ENCODE data around the gene RAB44. TPM values are rescaled to one million over a fixed set of nuclear protein-coding genes. Genes with fewer than 3 reads are reported as not detected.
"Not testable (repeated sequence)": the region's sequence is repeated elsewhere in the genome, so short reads cannot be mapped to it uniquely, and the experiment has no call there.

Gene RAB44
- total RNA-seq, 1 donor: not detected

GRCh38 chr6:36722879-36723278, 25.3 kb downstream of the RAB44 start:
- TF ChIP-seq, protein P1, sequence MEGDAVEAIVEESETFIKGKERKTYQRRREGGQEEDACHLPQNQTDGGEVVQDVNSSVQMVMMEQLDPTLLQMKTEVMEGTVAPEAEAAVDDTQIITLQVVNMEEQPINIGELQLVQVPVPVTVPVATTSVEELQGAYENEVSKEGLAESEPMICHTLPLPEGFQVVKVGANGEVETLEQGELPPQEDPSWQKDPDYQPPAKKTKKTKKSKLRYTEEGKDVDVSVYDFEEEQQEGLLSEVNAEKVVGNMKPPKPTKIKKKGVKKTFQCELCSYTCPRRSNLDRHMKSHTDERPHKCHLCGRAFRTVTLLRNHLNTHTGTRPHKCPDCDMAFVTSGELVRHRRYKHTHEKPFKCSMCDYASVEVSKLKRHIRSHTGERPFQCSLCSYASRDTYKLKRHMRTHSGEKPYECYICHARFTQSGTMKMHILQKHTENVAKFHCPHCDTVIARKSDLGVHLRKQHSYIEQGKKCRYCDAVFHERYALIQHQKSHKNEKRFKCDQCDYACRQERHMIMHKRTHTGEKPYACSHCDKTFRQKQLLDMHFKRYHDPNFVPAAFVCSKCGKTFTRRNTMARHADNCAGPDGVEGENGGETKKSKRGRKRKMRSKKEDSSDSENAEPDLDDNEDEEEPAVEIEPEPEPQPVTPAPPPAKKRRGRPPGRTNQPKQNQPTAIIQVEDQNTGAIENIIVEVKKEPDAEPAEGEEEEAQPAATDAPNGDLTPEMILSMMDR (IDR thresholded peaks at IDR 0.05; ENCODE audit: insufficient read depth, low read length): no peak
- DNase-seq (ENCODE audit: low read depth): no peak
- no peak overlapping the region for H3K4me3 ChIP-seq (ENCODE audit: low read depth, low read length)

DNA sequence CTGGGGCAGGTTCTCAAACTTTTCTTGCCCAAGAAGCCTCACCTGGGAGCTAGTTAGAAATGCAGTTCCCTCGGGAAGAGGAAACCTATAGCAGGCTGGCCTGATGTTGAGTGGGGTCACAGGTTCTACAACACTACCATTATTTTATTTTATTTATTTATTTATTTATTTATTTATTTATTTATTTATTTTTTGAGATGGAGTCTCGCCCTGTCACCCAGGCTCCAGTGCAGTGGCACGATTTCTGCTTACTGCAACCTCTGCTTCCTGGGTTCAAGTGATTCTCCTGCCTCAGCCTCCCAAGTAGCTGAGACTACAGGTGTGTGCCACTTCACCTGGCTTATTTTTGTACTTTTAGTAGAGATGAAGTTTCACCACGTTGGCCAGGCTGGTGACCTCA, 26.4 kb downstream of the RAB44 start:
- H3K4me3 ChIP-seq (ENCODE audit: low read depth, low read length); DNase-seq (ENCODE audit: low read depth): not testable (repeated sequence)

GRCh38 chr6:36724514-36725390, 27.1 kb downstream of the RAB44 start:
- TF ChIP-seq, protein P1 (IDR thresholded peaks at IDR 0.05; ENCODE audit: insufficient read depth, low read length): peak; percentile 67
- no peak overlapping the region for H3K4me3 ChIP-seq (ENCODE audit: low read depth, low read length)
- peak; percentile 74 for DNase-seq (ENCODE audit: low read depth)

- H3K4me3 ChIP-seq (ENCODE audit: low read depth, low read length): no peak overlapping the region
- TF ChIP-seq, protein P1 (IDR thresholded peaks at IDR 0.05; ENCODE audit: insufficient read depth, low read length): no peak
- DNase-seq (ENCODE audit: low read depth): no peak
Observed at GRCh38 chr6:36725581-36725980, 28.0 kb downstream of the RAB44 start.

GRCh38 chr6:36727505-36728021, 29.9 kb downstream of the RAB44 start:
- TF ChIP-seq, protein P1 (IDR thresholded peaks at IDR 0.05; ENCODE audit: insufficient read depth, low read length): no peak
- DNase-seq (ENCODE audit: low read depth): peak; percentile 5

DNA sequence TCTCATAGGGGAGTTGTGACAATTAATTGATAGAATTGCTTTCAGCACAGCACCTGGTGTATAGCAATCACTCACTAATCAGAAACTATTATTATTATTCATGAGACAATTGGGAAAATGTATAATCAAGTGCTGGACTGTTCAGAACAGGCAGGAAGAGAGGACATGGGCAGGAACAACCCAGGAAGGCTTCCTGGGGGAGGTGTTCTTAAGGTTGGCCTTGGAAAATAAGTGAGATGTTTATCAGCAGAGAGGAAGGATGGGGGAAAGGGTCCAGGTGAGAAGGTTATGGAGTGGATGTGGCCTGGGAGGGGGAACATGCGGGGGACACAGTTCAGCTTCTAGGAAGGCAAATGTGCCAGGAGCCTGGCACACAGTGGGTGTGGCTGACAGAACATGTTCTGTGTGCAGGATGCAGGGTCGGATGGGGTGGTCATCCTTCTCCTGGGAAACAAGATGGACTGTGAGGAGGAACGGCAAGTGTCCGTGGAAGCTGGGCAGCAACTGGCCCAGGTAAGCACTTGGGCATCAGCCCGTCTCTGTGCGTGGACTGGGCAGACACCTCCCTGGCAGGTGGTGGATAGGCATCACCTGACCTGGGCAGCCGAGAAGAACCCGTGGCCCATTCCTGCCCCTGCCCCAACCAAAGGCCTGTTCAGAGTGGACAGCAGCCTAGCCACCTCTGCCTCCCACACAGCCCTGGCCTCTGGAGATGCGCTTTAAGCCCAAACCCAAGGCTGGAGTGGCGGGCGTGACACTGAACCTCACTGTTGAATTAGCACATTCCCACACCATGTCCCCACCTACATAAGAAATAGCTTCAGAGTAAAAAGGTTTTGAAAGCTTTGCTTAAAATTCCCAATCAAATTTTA, 30.9 kb downstream of the RAB44 start:
- H3K4me3 ChIP-seq (ENCODE audit: low read depth, low read length): no peak overlapping the region
- no peak for DNase-seq (ENCODE audit: low read depth)
- TF ChIP-seq, protein P1 (IDR thresholded peaks at IDR 0.05; ENCODE audit: insufficient read depth, low read length): no peak

More at GRCh38 chr6:36727505-36728021, 29.9 kb downstream of the RAB44 start:
- no peak overlapping the region for H3K4me3 ChIP-seq (ENCODE audit: low read depth, low read length)

DNA sequence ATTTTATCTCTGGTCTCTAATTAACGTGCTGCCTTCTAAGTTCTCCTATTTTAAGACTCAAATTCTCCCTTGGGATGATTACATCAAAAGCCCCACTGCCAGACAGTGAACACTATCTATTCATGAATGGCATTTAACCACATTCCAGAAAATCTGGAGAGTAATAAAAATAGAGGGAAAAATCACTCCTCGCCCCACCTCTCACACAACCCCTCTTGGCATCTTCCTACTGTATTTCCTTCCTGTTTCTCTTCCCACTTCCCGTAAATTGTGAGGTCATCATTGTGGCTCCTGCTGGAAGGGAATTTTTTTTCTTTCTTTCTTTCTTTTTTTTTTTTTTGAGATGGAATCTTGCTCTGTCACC, 31.5 kb downstream of the RAB44 start:
- peak; percentile 71 for DNase-seq (ENCODE audit: low read depth)
- no peak overlapping the region for H3K4me3 ChIP-seq (ENCODE audit: low read depth, low read length)
- TF ChIP-seq, protein P1 (IDR thresholded peaks at IDR 0.05; ENCODE audit: insufficient read depth, low read length): no peak

Measured in fibroblast of the aortic adventitia (primary cell).